ENCODE measurements around the gene BLTP2. TPM values are rescaled to one million over a fixed set of nuclear protein-coding genes. Genes with fewer than 3 reads are reported as not detected.

Gene BLTP2
- total RNA-seq, 2 donors from 2014 or later = 114 to 202 TPM

- Histone ChIP-seq H3K9ac (ENCODE audit: low read depth in 2 of 2, low read length in 2 of 2) (no peak overlapping the region), H3K36me3 (peaks cover 54% of the 10 kb centered on the region), H3K4me3 (no peak overlapping the region), H3K4me1 (no peaks in the 10 kb centered on the region), H3K27ac (no peak overlapping the region), H3K9me3 (no peaks in the 10 kb centered on the region), H3K27me3 (no peaks in the 10 kb centered on the region)
- no peak for DNase-seq
- intact Hi-C loops (cut with DNase I) = loop anchor here (10.0 kb wide), 1 partner anchor 69 kb away; no protein-coding TSS in a partner anchor
- TF ChIP-seq CTCF (IDR thresholded peaks at IDR 0.05) = no peak
Observed at GRCh38 chr17:28685366-28685765, 40.4 kb upstream of the BLTP2 start.

- H3K27me3 ChIP-seq = no peaks in the 10 kb centered on the region
- DNase-seq = peak; percentile 52
- no peaks in the 10 kb centered on the region for H3K9me3 ChIP-seq
- no peak overlapping the region for H3K27ac ChIP-seq
- H3K4me1 ChIP-seq = no peaks in the 10 kb centered on the region
- H3K4me3 ChIP-seq = no peak overlapping the region
- peaks cover 54% of the 10 kb centered on the region for H3K36me3 ChIP-seq
- intact Hi-C loops (cut with DNase I) = loop anchor here (5.0 to 10.0 kb wide), 2 partner anchors 70 to 197 kb away; no protein-coding TSS in a partner anchor
- TF ChIP-seq CTCF (IDR thresholded peaks at IDR 0.05) = no peak
- H3K9ac ChIP-seq (ENCODE audit: low read depth in 2 of 2, low read length in 2 of 2) = no peak overlapping the region
Observed at GRCh38 chr17:28684963-28685362, 40.0 kb upstream of the BLTP2 start.

GRCh38 chr17:28682655-28683054 is 37.7 kb upstream of the BLTP2 start:
- Histone ChIP-seq H3K4me3 (no peak overlapping the region), H3K27me3 (no peaks in the 10 kb centered on the region), H3K27ac (no peak overlapping the region), H3K36me3 (peaks cover 63% of the 10 kb centered on the region), H3K4me1 (no peaks in the 10 kb centered on the region), H3K9ac (ENCODE audit: low read depth in 2 of 2, low read length in 2 of 2) (no peak overlapping the region), H3K9me3 (no peaks in the 10 kb centered on the region)
- no peak for TF ChIP-seq CTCF (IDR thresholded peaks at IDR 0.05)
- DNase-seq = no peak
- intact Hi-C loops (cut with DNase I) = loop anchor here (5.0 to 10.0 kb wide), 2 partner anchors 72 to 200 kb away; no protein-coding TSS in a partner anchor

- no peaks in the 10 kb centered on the region for H3K27me3 ChIP-seq
- no peak for DNase-seq
- peak; percentile 32 for TF ChIP-seq CTCF (IDR thresholded peaks at IDR 0.05)
- H3K9me3 ChIP-seq = no peaks in the 10 kb centered on the region
- no peak overlapping the region for H3K4me3 ChIP-seq
- intact Hi-C loops (cut with DNase I) = no loop called here
- H3K36me3 ChIP-seq = peaks cover 41% of the 10 kb centered on the region
- no peaks in the 10 kb centered on the region for H3K4me1 ChIP-seq
- H3K9ac ChIP-seq (ENCODE audit: low read depth in 2 of 2, low read length in 2 of 2) = no peak overlapping the region
- H3K27ac ChIP-seq = no peak overlapping the region
Observed at GRCh38 chr17:28675980-28676379, 31.0 kb upstream of the BLTP2 start.

GRCh38 chr17:28675490-28675889 is 30.5 kb upstream of the BLTP2 start:
- Histone ChIP-seq H3K27ac (no peak overlapping the region), H3K4me3 (no peak overlapping the region), H3K9ac (ENCODE audit: low read depth in 2 of 2, low read length in 2 of 2) (no peak overlapping the region), H3K4me1 (no peaks in the 10 kb centered on the region), H3K27me3 (no peaks in the 10 kb centered on the region), H3K36me3 (peaks cover 36% of the 10 kb centered on the region), H3K9me3 (no peaks in the 10 kb centered on the region)
- no peak for TF ChIP-seq CTCF (IDR thresholded peaks at IDR 0.05)
- no peak for DNase-seq
- intact Hi-C loops (cut with DNase I) = no loop called here
